Brain microvascular endothelial cell (primary cell): ENCODE results near the gene HOXB3.
A peak's percentile ranks its signal among the peaks of the same experiment; 100 is the strongest.

Experiments used
- DNase-seq: peaks from one replicate; pipeline ENCODE4 v3.0.0-alpha.2; 2020
- H3K27ac ChIP-seq: fragments of 250-450 bp; sonication (Bioruptor Pico); 2 replicates; pipeline ENCODE4 v1.5.1; 2020; ENCODE audit warnings: mild to moderate bottlenecking, moderate library complexity
- H3K27me3 ChIP-seq: fragments of 250-450 bp; sonication (Bioruptor Pico); replicated peaks from 2 replicates; pipeline ENCODE4 v1.5.1; 2020; ENCODE audit warnings: mild to moderate bottlenecking
- H3K36me3 ChIP-seq: fragments of 250-450 bp; sonication (Bioruptor Pico); replicated peaks from 2 replicates; pipeline ENCODE4 v1.5.1; 2020; ENCODE audit warnings: mild to moderate bottlenecking
- H3K4me3 ChIP-seq: 2 replicates; pipeline ENCODE4 v1.5.1; 2011; ENCODE audit warnings: low read depth, mild to moderate bottlenecking, control low read depth, low read length, moderate library complexity
- CTCF ChIP-seq: IDR thresholded peaks from 2 replicates; pipeline ENCODE4 v1.5.1; 2011; ENCODE audit warnings: low read depth, mild to moderate bottlenecking, moderate library complexity, low read length, control low read depth, inconsistent platforms; ENCODE audit errors: missing control alignments
- in situ Hi-C: cut with HindIII; loops from 2 replicates; pipeline ENCODE4 v1.10.0; 2017; ENCODE audit warnings: low sequenced_read_pairs, low pct_ligation_motif_present

HOXB3 gene

GRCh38 chr17:48584223-48584741 lies 5.8 kb downstream of the HOXB3 start:
- Histone ChIP-seq H3K27ac (no peak overlapping the region), H3K27me3 (peaks cover 97% of the 10 kb centered on the region), H3K36me3 (no peaks in the 10 kb centered on the region), H3K4me3 (no peak overlapping the region)
- DNase-seq = no peak
- in situ Hi-C loops = no loop called here
- no peak for TF ChIP-seq CTCF

DNA sequence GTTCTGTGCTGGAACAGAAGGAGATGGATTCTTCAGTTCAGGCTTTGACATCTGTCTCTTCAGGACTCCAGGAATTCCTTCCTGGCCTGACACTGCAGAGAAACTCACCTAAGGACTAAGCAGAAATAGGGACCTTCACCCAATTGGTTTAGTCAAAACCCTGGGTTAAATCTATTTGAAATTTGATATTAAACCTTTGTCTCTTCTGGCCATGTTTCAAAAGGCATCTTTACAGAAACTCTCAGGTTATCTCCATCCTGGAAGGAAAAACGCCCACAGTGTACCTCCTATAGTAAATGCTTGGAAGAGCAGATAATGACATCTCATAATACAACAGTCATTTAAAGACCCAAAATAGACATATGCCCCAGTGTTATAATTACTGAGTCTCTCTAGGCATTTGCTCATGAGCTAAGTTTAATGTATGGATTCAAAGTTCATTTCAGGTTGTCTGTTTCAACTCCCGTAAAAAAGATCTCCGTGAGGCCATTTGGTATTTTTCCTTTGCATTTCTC lies 6.3 kb downstream of the HOXB3 start:
- Histone ChIP-seq H3K36me3 (no peaks in the 10 kb centered on the region), H3K27me3 (peaks cover 97% of the 10 kb centered on the region), H3K4me3 (no peak overlapping the region), H3K27ac (no peak overlapping the region)
- TF ChIP-seq CTCF = no peak
- in situ Hi-C loops = no loop called here
- DNase-seq = no peak

DNA sequence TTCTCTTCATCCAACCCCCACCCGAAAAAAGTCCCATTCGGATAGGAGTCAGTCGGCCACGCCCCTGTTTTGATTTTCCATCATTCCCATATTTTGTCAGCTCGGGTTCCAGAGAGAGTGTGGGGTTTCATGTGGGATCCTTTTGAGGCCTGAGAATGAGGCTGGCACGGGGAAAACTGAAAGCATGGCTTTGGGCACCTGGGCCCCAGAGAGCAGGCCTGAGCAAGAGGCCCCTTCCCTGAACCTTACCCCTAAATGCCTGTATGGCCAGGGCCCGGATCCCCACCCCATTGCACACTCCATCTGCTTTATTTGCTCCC lies 7.3 kb downstream of the HOXB3 start:
- H3K4me3 ChIP-seq = no peak overlapping the region
- H3K27ac ChIP-seq = no peak overlapping the region
- no peak for DNase-seq
- no peak for TF ChIP-seq CTCF
- H3K27me3 ChIP-seq = peaks cover 93% of the 10 kb centered on the region
- no peaks in the 10 kb centered on the region for H3K36me3 ChIP-seq
- in situ Hi-C loops = no loop called here

- Histone ChIP-seq H3K36me3 (no peaks in the 10 kb centered on the region), H3K27ac (no peak overlapping the region), H3K27me3 (peaks cover 91% of the 10 kb centered on the region), H3K4me3 (peak overlapping the region; percentile 58)
- no peak for TF ChIP-seq CTCF
- in situ Hi-C loops = no loop called here
- no peak for DNase-seq
Measured at GRCh38 chr17:48579760-48580554, 10.1 kb downstream of the HOXB3 start.

DNA sequence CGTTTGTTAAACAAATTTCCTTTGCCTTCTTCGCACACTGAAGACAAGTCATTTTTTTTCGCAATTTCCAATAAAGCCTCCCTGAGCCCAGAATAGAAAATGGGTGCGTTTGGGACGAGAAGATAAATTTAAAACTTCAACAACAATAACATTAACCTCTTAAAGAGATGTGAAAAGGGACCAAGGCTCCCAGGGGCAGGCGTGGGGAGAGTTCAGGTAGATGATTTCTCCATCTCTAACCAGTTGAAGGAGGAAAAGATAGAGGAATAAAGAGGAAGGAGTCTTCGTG lies 10.6 kb downstream of the HOXB3 start:
- in situ Hi-C loops = no loop called here
- TF ChIP-seq CTCF = no peak
- Histone ChIP-seq H3K4me3 (peak overlapping the region; percentile 5), H3K27me3 (peaks cover 93% of the 10 kb centered on the region), H3K27ac (no peak overlapping the region), H3K36me3 (no peaks in the 10 kb centered on the region)
- no peak for DNase-seq
